ENCODE measurements around the gene ATXN7L2.

DNA sequence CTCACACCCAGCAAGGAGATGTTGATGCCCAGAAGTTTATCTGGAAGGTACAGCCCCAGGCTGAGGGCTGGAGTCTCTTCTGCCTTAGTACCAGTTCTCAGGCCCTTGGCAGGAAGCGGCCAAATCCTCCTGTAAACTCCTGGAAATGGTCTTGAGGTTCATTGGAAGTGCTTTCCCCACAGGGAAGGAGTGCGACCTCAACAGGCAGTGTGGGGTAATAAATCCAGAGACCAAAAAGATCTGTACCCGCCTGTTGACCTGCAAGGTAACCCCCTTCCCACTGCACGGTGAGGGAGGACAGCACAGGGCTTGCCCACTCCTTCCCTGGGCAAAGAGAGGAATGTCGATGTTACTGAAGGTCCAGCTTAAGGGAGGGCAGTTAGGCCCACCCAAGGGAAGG, 4.5 kb downstream of the ATXN7L2 start:
- TF ChIP-seq SRF (IDR thresholded peaks at IDR 0.05; ENCODE audit: low read depth, low read length) (no peak), CBX8 (IDR thresholded peaks at IDR 0.05; ENCODE audit: borderline replicate concordance, low read depth, low read length) (no peak), RXRA (IDR thresholded peaks at IDR 0.05; ENCODE audit: insufficient read depth, low read depth, low read length) (no peak), EP300 (IDR thresholded peaks at IDR 0.05; ENCODE audit: borderline replicate concordance in 1 of 2, low read depth in 2 of 2, low read length in 2 of 2) (no peak)
